T-helper 2 cell treated with Interferon-gamma antibody and Interleukin-4, amounts not matched to agents 100 ng/mL and 5 ng/mL, for 36 hours (primary cell): Measurements from ENCODE around the gene ADGRB2. TPM values are rescaled to one million over a fixed set of nuclear protein-coding genes. Genes with fewer than 3 reads are reported as not detected.

Experiments used
- intact Hi-C: fragments of 100-400 bp; cut with micrococcal nuclease; formaldehyde crosslinking; loops from one replicate; pipeline ENCODE4 v1.15.1; 2023
- total RNA-seq: library from RNA; stranded (reverse); gene quantifications from 2 replicates; pipeline ENCODE4 v1.2.3, GENCODE V29; 2022

The ADGRB2 gene, protein sequence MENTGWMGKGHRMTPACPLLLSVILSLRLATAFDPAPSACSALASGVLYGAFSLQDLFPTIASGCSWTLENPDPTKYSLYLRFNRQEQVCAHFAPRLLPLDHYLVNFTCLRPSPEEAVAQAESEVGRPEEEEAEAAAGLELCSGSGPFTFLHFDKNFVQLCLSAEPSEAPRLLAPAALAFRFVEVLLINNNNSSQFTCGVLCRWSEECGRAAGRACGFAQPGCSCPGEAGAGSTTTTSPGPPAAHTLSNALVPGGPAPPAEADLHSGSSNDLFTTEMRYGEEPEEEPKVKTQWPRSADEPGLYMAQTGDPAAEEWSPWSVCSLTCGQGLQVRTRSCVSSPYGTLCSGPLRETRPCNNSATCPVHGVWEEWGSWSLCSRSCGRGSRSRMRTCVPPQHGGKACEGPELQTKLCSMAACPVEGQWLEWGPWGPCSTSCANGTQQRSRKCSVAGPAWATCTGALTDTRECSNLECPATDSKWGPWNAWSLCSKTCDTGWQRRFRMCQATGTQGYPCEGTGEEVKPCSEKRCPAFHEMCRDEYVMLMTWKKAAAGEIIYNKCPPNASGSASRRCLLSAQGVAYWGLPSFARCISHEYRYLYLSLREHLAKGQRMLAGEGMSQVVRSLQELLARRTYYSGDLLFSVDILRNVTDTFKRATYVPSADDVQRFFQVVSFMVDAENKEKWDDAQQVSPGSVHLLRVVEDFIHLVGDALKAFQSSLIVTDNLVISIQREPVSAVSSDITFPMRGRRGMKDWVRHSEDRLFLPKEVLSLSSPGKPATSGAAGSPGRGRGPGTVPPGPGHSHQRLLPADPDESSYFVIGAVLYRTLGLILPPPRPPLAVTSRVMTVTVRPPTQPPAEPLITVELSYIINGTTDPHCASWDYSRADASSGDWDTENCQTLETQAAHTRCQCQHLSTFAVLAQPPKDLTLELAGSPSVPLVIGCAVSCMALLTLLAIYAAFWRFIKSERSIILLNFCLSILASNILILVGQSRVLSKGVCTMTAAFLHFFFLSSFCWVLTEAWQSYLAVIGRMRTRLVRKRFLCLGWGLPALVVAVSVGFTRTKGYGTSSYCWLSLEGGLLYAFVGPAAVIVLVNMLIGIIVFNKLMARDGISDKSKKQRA (N-terminal part only)
- total RNA-seq, result 0.30 and 0.32 TPM in 2 replicates

DNA sequence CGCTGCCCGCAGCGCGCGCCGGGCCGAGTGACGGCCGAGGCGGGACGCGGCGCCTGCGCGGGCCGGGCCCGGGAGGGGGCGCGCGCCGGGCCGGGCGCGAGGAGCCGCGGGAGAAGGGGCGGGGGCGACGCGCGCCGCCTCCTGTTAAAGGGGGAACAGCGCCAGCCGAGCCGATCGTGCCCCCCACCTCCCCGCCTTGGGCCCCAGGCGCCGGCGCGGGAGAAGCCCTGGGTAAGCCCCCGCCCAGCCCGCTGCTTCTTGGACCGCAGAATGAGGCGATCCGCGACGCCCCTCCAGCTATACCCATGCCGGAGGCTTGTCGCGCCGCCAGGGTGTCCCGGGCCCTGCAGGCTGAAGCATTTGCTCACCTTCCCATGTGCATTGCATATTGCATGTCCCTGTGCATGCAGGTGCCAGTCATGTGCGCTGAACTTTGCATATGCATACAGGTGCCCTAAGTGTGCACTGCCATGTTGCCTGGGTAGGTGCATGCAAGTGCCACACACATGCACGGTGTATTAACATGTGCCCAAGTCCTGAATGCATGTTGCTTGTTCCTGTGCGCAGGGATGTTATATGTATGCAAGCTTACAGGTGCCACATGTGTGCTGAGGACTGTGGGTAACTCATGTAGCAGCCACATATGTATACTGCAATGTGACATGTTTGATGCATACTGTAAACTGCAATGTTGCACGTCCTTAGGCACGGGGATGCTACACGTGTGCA, at the start of gene ADGRB2:
Gene ADGRB2, minus strand, starts transcription at position 29 of the 729 bp plus-strand sequence. CDS start 7,119 bp downstream, outside the sequence.
- intact Hi-C loops, result loop anchor here (5.0 kb wide), 1 partner anchor 198 kb away; no protein-coding TSS in a partner anchor

DNA sequence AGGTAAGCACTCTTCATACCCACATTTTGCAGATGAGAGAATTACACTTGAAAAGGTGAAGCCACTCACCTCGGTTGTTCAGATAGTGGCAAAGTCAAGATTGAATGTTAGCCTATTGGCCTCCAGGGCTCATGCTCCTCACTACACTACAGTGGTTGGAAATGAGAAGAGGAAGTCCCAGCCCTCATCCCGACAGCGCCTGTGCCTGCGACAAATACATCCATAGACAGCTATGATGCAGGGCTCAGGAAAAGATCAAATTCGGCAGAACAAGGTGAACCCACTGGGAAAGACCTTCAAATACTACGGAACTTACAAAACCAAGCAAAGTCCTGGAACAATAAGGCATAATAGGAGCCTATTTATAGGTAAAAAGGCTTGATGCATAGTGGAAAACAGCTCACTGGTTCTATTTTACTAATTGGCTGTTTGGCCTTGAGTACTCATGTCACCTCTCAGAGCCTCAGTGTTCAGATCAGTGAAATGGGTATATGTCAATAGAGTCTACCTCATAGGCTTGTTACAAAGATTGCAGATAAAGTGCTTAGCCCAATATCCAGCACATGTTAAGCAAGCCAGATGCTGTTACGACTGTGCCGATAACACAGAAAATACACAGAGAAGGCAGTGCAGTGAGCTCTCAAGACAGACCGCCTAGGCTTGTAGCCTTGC, 48.2 kb upstream of the ADGRB2 start:
- intact Hi-C loops, result no loop called here

DNA sequence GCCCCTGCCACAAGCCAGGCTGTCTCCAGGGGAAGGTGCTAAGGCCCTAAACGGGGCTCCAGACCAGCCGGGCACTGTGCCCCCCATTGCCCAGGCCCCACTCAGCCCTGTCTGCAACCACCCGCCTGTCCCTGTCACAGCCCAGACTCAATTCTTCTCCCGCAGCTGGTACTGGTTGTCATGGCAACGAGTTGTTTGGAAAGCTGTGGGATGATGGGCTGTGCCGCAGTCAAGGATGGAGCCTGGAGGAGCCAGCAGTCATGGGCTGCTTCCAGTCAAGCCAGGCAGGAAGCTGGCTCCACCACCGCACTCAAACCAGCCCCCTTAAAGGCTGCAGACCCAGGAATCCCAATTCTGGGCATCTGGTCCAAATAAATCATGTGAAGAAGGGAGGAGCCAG, 47.5 kb upstream of the ADGRB2 start:
- intact Hi-C loops, result no loop called here

DNA sequence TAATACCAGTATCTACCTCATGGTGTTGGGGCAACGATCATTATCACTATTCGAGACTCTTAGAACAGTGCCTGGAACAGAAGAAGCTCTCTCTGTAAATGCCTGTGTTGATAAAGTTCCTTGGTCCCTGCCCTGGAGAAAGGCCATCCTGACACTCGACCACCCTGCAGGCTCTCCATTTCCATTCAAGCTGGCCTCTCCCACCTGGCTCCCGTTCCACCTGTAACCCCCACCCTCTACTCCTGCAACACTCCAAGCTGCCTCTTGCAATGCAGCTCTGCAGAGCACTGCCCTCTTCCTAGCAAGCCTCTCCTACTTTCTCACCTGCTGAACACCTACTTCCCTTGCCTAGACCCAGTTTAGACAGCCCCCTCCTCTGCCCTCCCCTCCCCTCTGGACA, 45.6 kb upstream of the ADGRB2 start:
- intact Hi-C loops, result no loop called here

DNA sequence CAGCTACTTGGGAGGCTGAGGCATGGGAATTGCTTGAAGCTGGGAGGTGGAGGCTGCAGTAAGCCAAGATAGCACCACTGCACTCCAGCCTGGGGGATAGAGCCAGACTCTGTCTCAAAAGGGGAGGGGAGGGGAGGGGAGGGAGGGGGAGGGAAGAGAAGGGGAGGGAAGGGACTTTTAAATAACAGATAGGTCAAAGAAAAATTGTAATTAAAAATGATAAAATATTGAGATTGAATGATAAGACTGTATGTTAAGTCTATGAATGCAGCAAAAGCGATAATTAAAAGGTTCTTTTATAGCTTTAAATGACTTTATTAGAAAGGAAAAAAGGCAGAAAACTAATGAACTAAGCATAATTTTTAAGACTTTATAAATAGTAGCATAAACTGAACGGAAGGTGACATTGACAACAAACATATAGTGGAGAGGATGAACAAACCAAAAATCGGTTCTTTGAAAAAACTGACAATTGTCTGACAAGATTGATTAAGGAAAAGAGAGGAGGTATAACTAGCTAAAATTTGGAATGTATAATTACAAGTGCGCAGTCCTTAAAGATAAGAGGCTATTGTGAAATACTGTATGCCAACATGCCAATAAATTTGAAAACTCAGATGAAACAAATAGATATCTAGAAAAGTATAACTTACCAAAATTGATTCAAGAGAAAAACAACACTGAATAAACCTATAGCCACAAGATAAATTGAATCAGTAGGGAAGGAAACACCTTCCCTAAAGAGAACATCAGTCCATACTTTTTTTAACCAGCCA, 43.3 kb upstream of the ADGRB2 start:
- intact Hi-C loops, result no loop called here

DNA sequence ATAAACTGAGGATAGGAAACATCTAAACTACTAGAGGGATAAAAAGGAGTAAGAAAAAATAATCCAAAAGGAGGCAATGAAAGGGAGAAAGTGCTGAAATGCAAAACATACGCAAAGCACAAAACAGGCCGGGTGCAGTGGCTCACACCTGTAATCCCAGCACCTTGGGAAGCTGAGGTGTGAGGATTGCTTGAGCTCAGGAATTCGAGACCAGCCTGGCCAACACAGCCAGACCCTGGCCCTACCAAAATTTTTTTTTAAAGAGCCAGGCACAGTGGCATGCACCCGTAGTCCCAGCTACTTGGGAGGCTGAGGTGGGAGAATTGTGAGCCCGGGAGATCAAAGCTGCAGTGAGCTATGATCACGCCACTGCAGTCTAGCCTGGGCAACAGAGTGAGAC, 41.2 kb upstream of the ADGRB2 start:
- intact Hi-C loops, result no loop called here

GRCh38 chr1:31804098-31804497, 40.0 kb upstream of the ADGRB2 start:
- intact Hi-C loops, result no loop called here

- intact Hi-C loops, result no loop called here
Observed at GRCh38 chr1:31803610-31804009, 39.5 kb upstream of the ADGRB2 start.

GRCh38 chr1:31802190-31803150, 38.3 kb upstream of the ADGRB2 start:
- intact Hi-C loops, result no loop called here

DNA sequence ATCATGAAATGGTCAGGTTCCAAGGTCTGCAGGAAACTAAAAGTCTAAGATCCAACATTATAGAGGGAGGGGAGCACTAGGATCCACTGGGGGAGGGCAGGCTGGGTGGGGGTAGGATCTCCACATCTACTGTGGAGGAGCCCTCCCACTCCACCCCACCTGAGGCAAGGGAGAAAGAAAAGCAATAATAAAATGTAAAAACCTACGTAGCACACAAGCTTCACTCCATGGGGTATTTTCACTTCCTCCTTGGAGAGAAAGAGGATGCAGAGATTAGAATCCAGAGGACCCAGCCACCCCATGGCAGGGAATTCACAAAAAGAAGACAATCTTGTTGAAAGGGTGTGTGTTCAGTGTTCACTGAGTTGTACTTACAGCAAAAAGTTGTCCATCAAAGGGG, 37.3 kb upstream of the ADGRB2 start:
- intact Hi-C loops, result no loop called here

DNA sequence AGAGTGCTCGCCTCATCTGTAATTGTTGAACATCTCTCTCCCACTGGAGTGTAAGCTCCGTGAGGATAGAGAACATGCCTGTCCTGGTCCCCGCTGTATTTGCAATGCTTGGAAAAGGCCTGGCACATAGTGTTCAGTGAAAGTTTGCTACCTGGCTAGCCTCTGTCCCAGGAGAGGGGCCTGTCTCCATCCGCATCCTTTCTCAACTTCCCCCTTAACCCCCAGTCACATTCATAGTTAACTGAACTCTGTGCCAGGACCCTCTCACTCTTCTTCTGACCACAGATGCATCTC, 36.5 kb upstream of the ADGRB2 start:
- intact Hi-C loops, result no loop called here

DNA sequence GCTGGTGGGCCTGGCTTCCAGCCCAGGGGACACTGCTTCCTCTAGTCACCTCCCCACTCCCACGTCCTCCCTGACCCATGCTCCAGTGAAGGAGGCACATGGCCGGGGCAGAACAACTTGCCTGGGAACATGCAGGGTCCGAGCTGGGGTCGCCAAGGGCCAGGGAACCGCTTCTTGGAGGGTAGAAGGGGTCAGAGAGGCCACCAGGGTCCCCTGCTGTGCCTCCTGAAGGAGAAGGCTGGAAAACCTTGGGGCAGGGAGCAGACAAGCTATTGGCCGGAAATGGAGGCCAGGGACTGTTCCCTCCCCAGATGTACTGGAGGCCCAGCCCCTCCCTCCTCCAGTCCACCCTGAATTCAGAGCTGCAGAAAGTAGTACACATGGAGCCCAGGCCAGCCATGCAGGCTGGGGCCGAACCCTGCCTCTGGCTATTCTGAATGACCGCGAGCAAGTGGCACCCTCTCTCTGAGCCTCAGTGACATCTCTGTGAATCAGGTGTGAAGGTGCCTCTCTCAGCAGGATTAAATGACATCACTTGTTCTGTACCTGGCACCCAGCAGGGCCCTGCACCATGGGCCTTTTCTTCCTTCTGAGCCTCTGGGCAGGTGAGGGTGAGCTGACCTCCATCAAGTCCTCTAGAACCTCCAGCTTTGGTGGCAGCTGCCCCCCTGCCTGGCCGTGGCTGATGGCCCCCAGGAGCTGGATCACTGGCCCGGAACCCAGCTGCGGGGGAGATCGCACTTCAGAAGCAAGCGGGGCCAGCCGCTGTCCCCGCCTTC, 35.9 kb upstream of the ADGRB2 start:
- intact Hi-C loops, result no loop called here

DNA sequence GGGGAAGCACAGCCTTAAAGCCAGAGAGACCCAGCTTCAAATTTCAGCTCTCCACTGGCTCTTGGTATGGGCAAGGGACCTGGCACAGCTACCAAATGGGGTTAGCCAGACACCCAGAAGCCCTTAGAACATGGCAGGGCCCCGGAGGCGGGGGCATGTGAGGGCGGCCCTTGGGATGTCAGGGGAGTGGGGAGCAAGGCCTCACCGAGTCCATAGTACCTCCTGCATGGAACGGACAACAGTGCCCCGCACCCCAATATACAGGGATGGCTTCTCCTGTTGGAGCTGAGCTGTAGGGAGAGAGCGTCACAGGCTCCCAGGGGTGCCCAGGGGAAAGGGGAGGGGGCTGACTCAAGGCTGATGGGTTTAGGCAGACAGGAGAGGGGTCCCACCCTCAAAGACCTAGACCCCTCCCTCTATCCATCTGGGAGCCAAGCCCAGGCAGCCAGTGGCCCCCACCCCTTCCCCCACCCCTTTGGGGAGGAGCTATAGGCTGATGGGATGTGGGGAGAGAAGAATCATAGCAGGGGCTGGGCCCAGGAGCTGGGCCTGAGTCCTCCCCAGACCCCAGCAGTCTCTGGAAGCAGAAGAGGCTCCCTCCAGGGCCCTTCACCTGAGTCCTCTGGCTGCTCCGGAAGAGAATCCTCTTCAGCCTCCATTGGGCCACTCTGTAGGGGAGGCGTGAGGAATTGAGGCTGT, 35.2 kb upstream of the ADGRB2 start:
- intact Hi-C loops, result no loop called here

DNA sequence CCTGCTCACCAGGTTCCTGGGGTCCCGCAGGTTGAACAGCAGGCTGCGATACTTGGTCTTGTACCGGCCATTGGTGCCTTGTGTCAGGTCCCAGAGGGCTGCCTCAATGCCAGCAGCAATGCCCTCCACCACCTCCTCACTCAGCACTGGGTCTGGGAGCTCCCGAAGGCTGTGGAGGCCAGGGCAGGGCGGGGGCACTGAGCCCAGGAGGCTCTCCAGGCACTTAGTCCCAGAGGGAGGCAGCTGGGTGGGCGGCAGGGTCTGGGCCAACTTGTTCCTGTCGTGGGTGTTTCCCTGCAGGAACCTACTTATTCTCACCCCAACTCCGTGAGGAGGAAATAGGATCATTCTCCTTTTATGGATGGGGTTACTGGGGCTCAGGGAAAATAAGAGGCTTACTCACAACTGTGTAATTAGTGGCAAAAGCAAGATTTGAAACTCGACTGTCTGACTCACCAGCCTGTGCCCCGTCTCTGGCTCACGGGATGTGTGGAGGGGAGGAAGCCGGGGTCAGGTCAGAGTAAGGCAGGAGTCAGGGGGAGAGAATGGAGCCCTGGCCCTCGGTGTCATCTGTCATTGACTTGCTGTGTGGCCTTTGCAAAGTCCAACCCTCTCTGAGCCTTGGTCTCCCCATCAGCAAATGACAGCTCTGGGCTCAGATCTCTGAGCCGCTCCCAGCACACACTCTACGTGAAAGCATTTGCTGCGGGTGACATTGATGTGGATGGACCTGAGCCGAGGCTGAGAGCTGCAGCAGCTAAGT, 34.5 kb upstream of the ADGRB2 start:
- intact Hi-C loops, result no loop called here

GRCh38 chr1:31798086-31798432, 33.9 kb upstream of the ADGRB2 start:
- intact Hi-C loops, result no loop called here

GRCh38 chr1:31797216-31797615, 33.1 kb upstream of the ADGRB2 start:
- intact Hi-C loops, result no loop called here

- intact Hi-C loops, result no loop called here
Observed at GRCh38 chr1:31796707-31797106, 32.6 kb upstream of the ADGRB2 start.
